ENCODE results near the gene ADAR.
A peak's percentile ranks its signal among the peaks of the same experiment; 100 is the strongest.

The ADAR gene

GRCh38 chr1:154614901-154615300 lies 6.9 kb upstream of the ADAR start:
- DNase-seq, result no peak

GRCh38 chr1:154614247-154614646 lies 6.3 kb upstream of the ADAR start:
- DNase-seq, result no peak

GRCh38 chr1:154611150-154611862 lies 3.3 kb upstream of the ADAR start:
- no peak for DNase-seq

- peak; percentile 69 for DNase-seq
Observed at GRCh38 chr1:154609398-154610380, 1.7 kb upstream of the ADAR start.

- peak; percentile 65 for DNase-seq
Observed at GRCh38 chr1:154608397-154609270, 648 bp upstream of the ADAR start.

GRCh38 chr1:154607106-154607608 lies 829 bp downstream of the ADAR start:
- peak; percentile 35 for DNase-seq

GRCh38 chr1:154605534-154605933 lies 2.5 kb downstream of the ADAR start:
- no peak for DNase-seq

- DNase-seq, result no peak
Observed at GRCh38 chr1:154603317-154603716, 4.7 kb downstream of the ADAR start.

- DNase-seq, result no peak
Observed at GRCh38 chr1:154599658-154600057, 8.3 kb downstream of the ADAR start.

GRCh38 chr1:154598871-154599635 lies 8.9 kb downstream of the ADAR start:
- no peak for DNase-seq

- DNase-seq, result no peak
Observed at GRCh38 chr1:154595621-154596020, 12.4 kb downstream of the ADAR start.

- DNase-seq, result no peak
Observed at GRCh38 chr1:154594811-154595210, 13.2 kb downstream of the ADAR start.

- DNase-seq, result no peak
Observed at GRCh38 chr1:154593390-154593789, 14.6 kb downstream of the ADAR start.

- DNase-seq, result no peak
Observed at GRCh38 chr1:154591206-154591605, 16.8 kb downstream of the ADAR start.

GRCh38 chr1:154590756-154591155 lies 17.2 kb downstream of the ADAR start:
- DNase-seq, result no peak

GRCh38 chr1:154589780-154590179 lies 18.2 kb downstream of the ADAR start:
- no peak for DNase-seq

- no peak for DNase-seq
Observed at GRCh38 chr1:154586641-154587040, 21.3 kb downstream of the ADAR start.

- DNase-seq, result no peak
Observed at GRCh38 chr1:154586231-154586630, 21.8 kb downstream of the ADAR start.

- DNase-seq, result no peak
Observed at GRCh38 chr1:154584267-154584994, 23.6 kb downstream of the ADAR start.

GRCh38 chr1:154583773-154584172 lies 24.2 kb downstream of the ADAR start:
- DNase-seq, result no peak

GRCh38 chr1:154582885-154583284 lies 25.1 kb downstream of the ADAR start:
- no peak for DNase-seq
